Neuronal stem cell (in vitro differentiated cells): ENCODE results near the gene USP15.

ENCODE experiments used
- DNase-seq: peaks from one replicate; pipeline ENCODE4 v3.0.0-alpha.2; 2013; ENCODE audit warnings: low spot score
- H2AFZ ChIP-seq: one replicate; pipeline ENCODE4 v1.6.1; 2013; ENCODE audit warnings: mild to moderate bottlenecking, low read length, inconsistent platforms
- H2AK5ac ChIP-seq: 2 replicates; pipeline ENCODE4 v1.6.1; 2013; ENCODE audit warnings: low read depth, mild to moderate bottlenecking, inconsistent platforms, low read length, moderate library complexity, mixed read lengths
- H2BK120ac ChIP-seq: 2 replicates; pipeline ENCODE4 v1.6.1; 2013; ENCODE audit warnings: low read depth, mild to moderate bottlenecking, inconsistent platforms, low read length, moderate library complexity, mixed read lengths
- H2BK12ac ChIP-seq: one replicate; pipeline ENCODE4 v1.6.1; 2013; ENCODE audit warnings: low read length, inconsistent platforms
- H2BK15ac ChIP-seq: 2 replicates; pipeline ENCODE4 v1.6.1; 2013; ENCODE audit warnings: mild to moderate bottlenecking, low read length, inconsistent platforms, mixed read lengths
- H2BK5ac ChIP-seq: one replicate; pipeline ENCODE4 v1.6.1; 2013; ENCODE audit warnings: inconsistent platforms, mild to moderate bottlenecking, low read length, moderate library complexity
- H3K14ac ChIP-seq: one replicate; pipeline ENCODE4 v1.6.1; 2013; ENCODE audit warnings: low read length, inconsistent platforms
- H3K18ac ChIP-seq: 2 replicates; pipeline ENCODE4 v1.6.1; 2013; ENCODE audit warnings: low read length, inconsistent platforms
- H3K23ac ChIP-seq: 2 replicates; pipeline ENCODE4 v1.6.1; 2013; ENCODE audit warnings: low read depth, mild to moderate bottlenecking, mixed read lengths, low read length, inconsistent platforms; ENCODE audit not compliant: poor library complexity
- H3K27ac ChIP-seq: replicated peaks from 3 replicates; pipeline ENCODE4 v1.5.1; 2013; ENCODE audit warnings: low read length, inconsistent platforms
- H3K27me3 ChIP-seq, 3 experiments: 2 replicates each; pipeline ENCODE4 v1.6.1; 2013; ENCODE audit warnings: low read length in 3 of 3, mild to moderate bottlenecking in 2 of 3, inconsistent platforms in 1 of 3, low read depth in 1 of 3, mixed read lengths in 1 of 3, moderate library complexity in 1 of 3; ENCODE audit not compliant: control insufficient read depth in 3 of 3, insufficient read depth in 3 of 3
- H3K36me3 ChIP-seq, 2 donors: replicated peaks in 1 of 2; 2 replicates each; pipeline ENCODE4 v1.6.1; 2013; ENCODE audit warnings: low read length in 2 of 2; ENCODE audit not compliant: control insufficient read depth in 2 of 2, insufficient read depth in 2 of 2
- H3K4ac ChIP-seq: 2 replicates; pipeline ENCODE4 v1.6.1; 2013; ENCODE audit warnings: inconsistent platforms, mild to moderate bottlenecking, low read length, moderate library complexity
- H3K4me1 ChIP-seq, 2 donors: 1 replicate in 1 of 2; 2 replicates in 1 of 2; pipeline ENCODE4 v1.6.1; 2013; ENCODE audit warnings: low read length in 2 of 2, low read depth in 1 of 2; ENCODE audit not compliant: control insufficient read depth in 2 of 2, insufficient read depth in 1 of 2
- H3K4me2 ChIP-seq: one replicate; pipeline ENCODE4 v1.6.1; 2013; ENCODE audit warnings: mild to moderate bottlenecking, low read length, inconsistent platforms; ENCODE audit not compliant: insufficient read depth, poor library complexity, severe bottlenecking
- H3K4me3 ChIP-seq, 2 donors: 2 replicates each; pipeline ENCODE4 v1.5.1; 2013; ENCODE audit warnings: low read length in 2 of 2, mild to moderate bottlenecking in 2 of 2, inconsistent platforms in 1 of 2, moderate library complexity in 1 of 2
- H3K79me1 ChIP-seq: one replicate; pipeline ENCODE4 v1.6.1; 2013; ENCODE audit warnings: low read depth, mild to moderate bottlenecking, inconsistent platforms, low read length, moderate library complexity
- H3K9ac ChIP-seq: one replicate; pipeline ENCODE4 v1.6.1; 2013; ENCODE audit warnings: mild to moderate bottlenecking, low read depth, low read length, inconsistent platforms; ENCODE audit not compliant: poor library complexity
- H3K9me3 ChIP-seq, 2 donors: replicated peaks in 1 of 2; 2 replicates each; pipeline versions ENCODE3 to v1.6.1; 2013; ENCODE audit warnings: low read length in 2 of 2, mild to moderate bottlenecking in 2 of 2, inconsistent platforms in 1 of 2, low read depth in 1 of 2, mixed read lengths in 1 of 2, moderate library complexity in 1 of 2; ENCODE audit not compliant: control insufficient read depth in 2 of 2, insufficient read depth in 1 of 2
- H4K8ac ChIP-seq: one replicate; pipeline ENCODE4 v1.6.1; 2013; ENCODE audit warnings: low read depth, mild to moderate bottlenecking, inconsistent platforms, low read length, moderate library complexity
- H4K91ac ChIP-seq: one replicate; pipeline ENCODE4 v1.6.1; 2013; ENCODE audit warnings: low read length, low read depth, mild to moderate bottlenecking, inconsistent platforms; ENCODE audit not compliant: poor library complexity
- WGBS, 2 donors: extraction: QIAGEN DNeasy Blood & Tissue Kit; methylation state at CpG; one replicate each; pipeline ENCODE4 v1.1.7; 2013; ENCODE audit warnings: missing lambda C conversion rate in 2 of 2, mixed read lengths in 1 of 2; ENCODE audit not compliant: insufficient read length in 2 of 2, insufficient replicate concordance in 1 of 2; ENCODE audit errors: extremely low coverage in 2 of 2; 5-methylcytosine and 5-hydroxymethylcytosine counted together

Gene USP15

DNA sequence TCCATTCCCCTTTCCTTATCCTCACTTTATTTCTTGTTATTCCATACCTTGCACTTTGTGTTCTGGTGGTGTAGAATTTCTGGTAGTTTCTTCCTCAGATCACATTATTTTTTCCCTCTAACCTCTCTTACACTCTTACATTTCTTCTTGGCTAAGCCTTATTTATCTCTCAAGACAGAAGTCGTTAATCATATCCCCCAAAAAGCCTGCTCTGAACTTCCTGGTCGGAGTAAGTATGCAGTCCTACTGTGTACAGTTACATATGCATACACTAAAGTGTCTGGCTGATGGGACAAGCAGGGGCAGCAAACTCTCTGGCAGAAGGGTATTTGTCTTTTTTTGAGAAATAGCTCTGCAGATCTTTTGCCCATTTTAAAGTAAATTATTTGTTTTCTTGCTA, 33.1 kb upstream of the USP15 start:
- Histone ChIP-seq H3K27me3 (no peaks in the 10 kb centered on the region), H3K18ac (no peak overlapping the region), H2BK15ac (no peak overlapping the region), H2BK120ac (no peak overlapping the region), H3K4me1 (no peaks in the 10 kb centered on the region), H3K9me3 (no peaks in the 10 kb centered on the region), H3K36me3 (no peaks in the 10 kb centered on the region), H3K9ac (no peak overlapping the region), H3K4ac (no peak overlapping the region), H2AK5ac (no peak overlapping the region), H3K79me1 (no peaks in the 10 kb centered on the region), H2BK5ac (no peak overlapping the region), H4K8ac (no peak overlapping the region), H3K4me3 (no peak overlapping the region), H3K14ac (no peak overlapping the region), H2AFZ (no peak overlapping the region), H2BK12ac (no peak overlapping the region), H3K27ac (no peak overlapping the region), H4K91ac (no peak overlapping the region), H3K23ac (no peak overlapping the region), H3K4me2 (no peak overlapping the region)
- no CpG with 5 or more reads among the region's 2 CpGs for WGBS, 2 donors
- no peak for DNase-seq

DNA sequence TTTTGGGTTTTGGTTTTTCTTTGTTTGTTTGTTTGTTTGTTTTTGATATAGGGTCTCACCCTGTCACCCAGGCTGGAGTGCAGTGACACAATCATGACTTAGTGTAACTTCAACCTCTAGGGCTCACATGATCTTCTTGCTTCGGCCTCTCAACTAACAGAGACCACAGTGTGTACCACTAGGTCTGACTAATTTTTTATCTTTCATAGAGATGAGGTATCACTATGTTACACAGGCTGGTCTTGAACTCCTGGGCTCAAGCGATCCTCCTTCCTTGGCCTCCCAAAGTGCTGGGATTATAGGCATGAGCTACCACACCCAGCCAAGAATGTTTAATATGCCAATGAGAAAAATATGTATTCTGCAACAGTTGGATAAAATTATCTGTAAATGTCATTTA, 29.6 kb upstream of the USP15 start:
- H2BK15ac ChIP-seq: no peak overlapping the region
- no peak overlapping the region for H2BK120ac ChIP-seq
- H3K4ac ChIP-seq: no peak overlapping the region
- no peak overlapping the region for H3K27ac ChIP-seq
- H3K14ac ChIP-seq: no peak overlapping the region
- H3K4me3 ChIP-seq: no peak overlapping the region
- H2AK5ac ChIP-seq: no peak overlapping the region
- no peak overlapping the region for H2BK12ac ChIP-seq
- no peaks in the 10 kb centered on the region for H3K27me3 ChIP-seq
- no CpG with 5 or more reads among the region's 2 CpGs for WGBS, 2 donors
- H3K9me3 ChIP-seq: no peaks in the 10 kb centered on the region
- no peaks in the 10 kb centered on the region for H3K36me3 ChIP-seq
- H3K9ac ChIP-seq: no peak overlapping the region
- H2AFZ ChIP-seq: no peak overlapping the region
- DNase-seq: no peak
- H3K4me1 ChIP-seq: no peaks in the 10 kb centered on the region
- H4K8ac ChIP-seq: no peak overlapping the region
- H3K18ac ChIP-seq: no peak overlapping the region
- no peak overlapping the region for H3K23ac ChIP-seq
- H3K79me1 ChIP-seq: no peaks in the 10 kb centered on the region
- H4K91ac ChIP-seq: no peak overlapping the region
- H3K4me2 ChIP-seq: no peak overlapping the region
- H2BK5ac ChIP-seq: no peak overlapping the region

- no CpG with 5 or more reads among the region's 3 CpGs for WGBS, 2 donors
- Histone ChIP-seq H2BK15ac (no peak overlapping the region), H2AFZ (no peak overlapping the region), H4K8ac (no peak overlapping the region), H3K4me3 (no peak overlapping the region), H3K4ac (no peak overlapping the region), H2BK5ac (no peak overlapping the region), H2BK120ac (no peak overlapping the region), H3K27ac (no peak overlapping the region), H3K18ac (no peak overlapping the region), H3K9ac (no peak overlapping the region), H3K23ac (no peak overlapping the region), H2AK5ac (no peak overlapping the region), H3K4me2 (no peak overlapping the region), H3K4me1 (no peaks in the 10 kb centered on the region), H2BK12ac (no peak overlapping the region), H3K9me3 (no peaks in the 10 kb centered on the region), H3K14ac (no peak overlapping the region), H3K27me3 (no peaks in the 10 kb centered on the region), H3K79me1 (no peaks in the 10 kb centered on the region), H4K91ac (no peak overlapping the region), H3K36me3 (no peaks in the 10 kb centered on the region)
- DNase-seq: no peak
These were observed 28.0 kb upstream of the USP15 start for GRCh38 chr12:62232143-62232729.

DNA sequence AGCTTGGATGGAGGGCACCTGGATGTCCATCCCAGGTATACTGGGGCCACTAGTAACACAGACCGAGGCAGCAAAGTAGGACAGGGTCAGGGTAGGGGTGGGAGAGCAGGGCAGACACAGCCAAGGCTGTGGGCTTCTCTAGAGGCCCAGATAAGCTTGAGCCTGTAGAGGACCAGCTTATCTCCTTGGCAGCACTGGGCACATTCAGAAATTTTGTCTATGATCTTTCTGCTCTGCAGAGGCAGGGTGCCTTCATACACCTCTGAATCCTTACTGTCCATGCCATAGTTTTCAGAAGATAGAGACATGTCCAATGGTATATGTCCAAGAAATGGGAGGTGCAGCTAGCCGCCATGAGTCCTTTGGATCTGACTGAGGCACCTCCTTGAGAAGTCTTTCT, 26.4 kb upstream of the USP15 start:
- no peak overlapping the region for H2BK120ac ChIP-seq
- no peak overlapping the region for H4K91ac ChIP-seq
- no peaks in the 10 kb centered on the region for H3K4me1 ChIP-seq
- no peak for DNase-seq
- no peak overlapping the region for H3K23ac ChIP-seq
- H3K36me3 ChIP-seq: no peaks in the 10 kb centered on the region
- H2AFZ ChIP-seq: no peak overlapping the region
- no peak overlapping the region for H4K8ac ChIP-seq
- H3K79me1 ChIP-seq: no peaks in the 10 kb centered on the region
- H3K9me3 ChIP-seq: peaks cover 0 to 3% of the 10 kb centered on the region in 2 donors
- H3K14ac ChIP-seq: no peak overlapping the region
- H3K9ac ChIP-seq: no peak overlapping the region
- no peak overlapping the region for H3K18ac ChIP-seq
- H2BK12ac ChIP-seq: no peak overlapping the region
- no peak overlapping the region for H2BK5ac ChIP-seq
- no peak overlapping the region for H3K27ac ChIP-seq
- H3K4me3 ChIP-seq: no peak overlapping the region
- H3K4me2 ChIP-seq: no peak overlapping the region
- no peak overlapping the region for H2BK15ac ChIP-seq
- H3K27me3 ChIP-seq: no peaks in the 10 kb centered on the region
- no peak overlapping the region for H3K4ac ChIP-seq
- H2AK5ac ChIP-seq: no peak overlapping the region
- no CpG with 5 or more reads among the region's 2 CpGs for WGBS, 2 donors
